SH-SY5Y (cell line): ENCODE data around the gene ST6GALNAC4.
A peak's percentile ranks its signal among the peaks of the same experiment; 100 is the strongest.

Experiments
- GATA2 ChIP-seq: IDR thresholded peaks from 2 replicates; pipeline ENCODE4 v1.6.1; 2011; ENCODE audit warnings: mild to moderate bottlenecking, low read depth, low read length
- GATA3 ChIP-seq: IDR thresholded peaks from 2 replicates; pipeline ENCODE4 v1.6.1; 2011; ENCODE audit warnings: low read depth, mild to moderate bottlenecking, low read length, moderate library complexity

Gene ST6GALNAC4

DNA sequence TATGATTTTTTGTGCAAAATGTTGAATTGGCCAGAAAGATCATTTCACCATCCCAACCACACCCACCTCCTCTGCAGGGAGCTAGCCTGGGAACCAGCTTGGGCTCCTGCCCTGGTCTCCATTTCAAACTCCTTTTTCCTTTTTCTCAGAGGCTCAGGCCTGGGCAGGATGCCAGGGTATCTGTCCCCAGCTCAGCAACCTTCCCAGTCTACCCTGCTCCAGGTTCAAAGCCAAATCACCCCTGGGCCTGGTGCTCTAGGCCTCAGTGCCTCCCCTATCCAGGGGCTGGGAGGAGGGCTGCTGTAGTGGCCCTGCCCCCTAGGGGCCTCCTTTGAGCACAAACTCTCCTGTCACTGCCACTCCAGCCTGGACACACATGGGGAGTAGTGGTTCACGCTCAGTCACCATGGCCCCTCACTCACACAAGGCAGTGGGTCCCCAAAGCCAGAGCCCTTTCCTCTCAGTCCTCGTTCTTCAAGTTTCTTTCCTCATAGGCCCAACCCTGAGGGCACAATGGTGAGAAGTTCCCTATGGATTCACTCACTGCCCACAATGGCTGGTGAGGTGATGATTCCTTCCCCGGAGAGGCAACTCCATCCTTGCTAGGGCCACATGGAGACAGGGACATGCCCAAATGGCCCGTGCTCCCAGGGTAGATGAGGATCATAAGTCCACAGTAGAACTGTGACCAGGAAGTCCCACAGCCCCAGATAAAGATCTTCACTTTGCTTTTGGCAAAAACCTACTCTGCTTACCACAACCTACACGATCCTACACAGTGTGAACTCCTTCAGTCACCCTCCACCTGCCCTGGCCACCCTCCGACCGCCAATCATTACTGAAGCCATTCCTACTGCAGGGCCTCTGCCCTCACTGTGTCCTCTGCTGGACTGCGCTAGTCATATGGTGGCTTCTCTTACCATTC is 1.6 kb upstream of the ST6GALNAC4 start:
- TF ChIP-seq GATA2 (peak; percentile 37; the same call in 1 of the 2 replicates), GATA3 (no peak)

DNA sequence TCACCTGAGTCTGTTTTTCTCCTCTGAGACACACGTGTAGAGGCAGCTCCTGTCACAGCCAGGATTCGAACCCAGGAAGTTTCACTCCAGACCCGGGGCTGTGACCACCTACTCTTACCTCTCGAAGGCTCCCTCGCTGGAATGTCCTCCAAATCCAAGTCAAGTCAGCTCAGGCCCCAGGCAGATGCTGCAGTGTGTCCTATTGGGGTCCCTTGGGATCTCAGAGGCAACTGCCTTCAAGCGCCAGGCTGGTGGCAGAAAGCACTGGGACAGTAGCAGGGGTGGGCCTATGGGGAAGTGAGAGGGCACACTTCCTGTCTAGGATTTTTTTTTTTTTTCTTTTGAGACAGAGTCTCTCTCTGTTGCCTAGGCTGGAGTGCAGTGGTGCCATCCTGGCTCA is 762 bp upstream of the ST6GALNAC4 start:
- TF ChIP-seq GATA3 (no peak), GATA2 (no peak)

DNA sequence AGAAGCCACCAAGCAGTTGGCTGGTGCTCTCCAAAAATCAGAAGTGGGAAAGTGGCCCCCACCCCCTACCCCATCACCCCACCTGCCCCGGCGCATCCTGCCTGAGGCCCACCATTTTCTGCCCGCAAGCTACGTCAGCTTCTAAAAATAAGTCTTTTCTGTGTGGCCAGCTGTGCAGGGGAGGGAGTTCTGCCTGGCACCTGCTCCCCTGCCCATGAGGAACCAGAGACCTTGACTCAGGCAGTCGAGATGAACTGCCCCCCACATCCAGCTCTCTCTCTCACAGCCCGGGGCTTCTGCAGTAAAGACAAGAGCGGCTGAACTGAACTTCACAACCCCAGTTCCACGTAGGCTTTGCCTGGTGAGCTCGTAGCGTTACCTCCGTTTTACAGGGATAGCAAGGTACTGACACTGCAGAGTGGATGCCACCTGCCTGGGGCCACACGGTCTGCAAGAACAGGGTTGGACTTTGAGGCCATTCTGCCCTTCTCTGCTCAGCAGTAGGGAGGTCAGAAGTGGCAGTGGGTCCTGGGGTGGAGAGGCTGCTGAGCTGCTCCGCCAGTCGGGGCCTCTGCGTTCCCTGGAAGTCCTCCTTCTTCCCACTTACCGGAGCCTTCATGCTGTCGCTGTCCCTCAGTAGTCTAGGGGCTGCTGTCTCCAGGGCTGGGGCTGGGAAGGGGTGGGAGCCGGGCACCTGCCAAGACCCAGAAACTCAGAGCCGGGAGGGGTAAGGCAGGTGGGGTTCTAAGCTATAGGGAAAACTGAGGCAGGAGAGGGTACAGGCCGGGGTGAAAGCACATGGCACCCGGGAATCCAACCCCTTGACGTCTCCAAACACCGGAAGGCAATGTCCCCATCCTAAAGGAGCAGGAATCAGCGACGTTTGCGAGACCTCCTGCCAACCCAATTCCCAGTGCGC is 781 bp downstream of the ST6GALNAC4 start:
- TF ChIP-seq GATA2 (no peak), GATA3 (no peak)

DNA sequence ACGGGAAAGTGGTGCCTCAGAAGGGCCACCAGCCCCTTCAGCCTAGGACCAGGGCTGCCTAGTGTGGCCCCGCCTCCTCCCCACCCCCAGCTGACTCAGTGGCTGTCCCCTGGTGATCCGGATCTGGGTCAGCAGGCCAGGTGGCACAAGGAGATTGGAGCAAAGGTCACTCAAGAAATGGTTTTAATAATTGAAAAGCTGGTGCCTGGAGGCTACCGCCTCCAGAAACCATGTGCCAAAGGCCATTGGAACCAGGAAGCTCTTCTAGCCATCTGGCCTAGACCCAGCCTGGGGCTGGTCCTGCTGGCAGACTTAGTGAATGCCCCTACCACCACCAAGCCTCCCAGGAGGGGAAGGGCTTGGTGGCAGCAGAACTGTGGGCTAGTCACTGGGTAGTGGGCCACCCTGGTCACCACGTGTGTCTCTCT is 1.5 kb downstream of the ST6GALNAC4 start:
- TF ChIP-seq GATA2 (no peak), GATA3 (no peak)

DNA sequence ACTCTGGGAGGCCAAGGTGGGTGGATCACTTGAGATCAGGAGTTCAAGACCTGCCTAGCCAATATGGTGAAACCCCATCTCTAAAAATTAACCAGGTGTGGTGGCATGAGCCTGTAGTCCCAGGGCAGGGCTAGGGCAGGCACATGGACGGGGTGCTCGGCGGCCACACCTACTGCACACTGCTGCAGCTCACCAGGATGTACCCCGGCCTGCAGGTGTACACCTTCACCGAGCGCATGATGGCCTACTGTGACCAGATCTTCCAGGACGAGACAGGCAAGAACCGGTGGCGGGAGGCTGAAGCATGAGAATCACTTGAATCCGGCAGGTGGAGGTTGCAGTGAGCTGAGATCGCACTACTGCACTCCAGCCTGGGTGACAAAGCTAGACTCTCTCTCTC is 3.2 kb downstream of the ST6GALNAC4 start:
- no peak for TF ChIP-seq GATA2
- TF ChIP-seq GATA3 = no peak

DNA sequence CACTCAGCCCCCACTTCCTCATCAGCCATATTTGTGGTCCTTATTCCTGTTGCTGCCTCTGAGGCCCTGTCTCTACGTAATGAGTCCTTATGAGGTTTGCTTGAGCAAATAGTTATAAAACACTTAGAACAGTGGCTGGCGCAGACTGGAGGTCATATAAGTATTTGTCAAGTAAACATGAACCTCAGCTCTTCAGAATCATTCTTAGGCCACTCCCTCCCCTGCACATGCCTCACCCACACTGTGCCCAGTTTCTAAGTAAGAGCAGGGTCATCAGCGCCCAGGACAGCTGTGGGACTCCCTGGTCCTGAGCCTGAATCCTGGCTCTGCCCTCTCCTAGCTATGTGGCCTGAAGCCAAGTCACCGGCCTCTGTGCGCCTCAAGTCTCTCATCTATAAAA is 4.0 kb downstream of the ST6GALNAC4 start:
- TF ChIP-seq GATA2 (no peak), GATA3 (no peak)

DNA sequence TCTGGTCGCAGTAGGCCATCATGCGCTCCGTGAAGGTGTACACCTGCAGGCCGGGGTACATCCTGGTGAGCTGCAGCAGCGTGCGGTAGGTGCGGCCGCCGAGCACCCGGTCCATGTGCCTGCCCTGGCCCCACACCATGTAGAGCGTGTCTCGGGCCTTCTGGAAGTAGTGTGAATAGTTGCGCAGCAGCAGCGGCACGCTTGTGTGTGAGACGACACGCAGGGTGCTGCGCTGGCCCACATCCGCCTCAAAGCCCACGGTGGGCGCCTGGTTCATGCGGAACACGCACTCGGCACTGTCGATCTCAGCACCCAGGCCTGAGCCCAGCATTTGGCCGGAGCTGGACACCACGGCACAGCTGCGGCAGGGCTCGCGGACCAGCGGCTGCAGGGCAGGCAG is 4.5 kb downstream of the ST6GALNAC4 start:
- no peak for TF ChIP-seq GATA2
- no peak for TF ChIP-seq GATA3

DNA sequence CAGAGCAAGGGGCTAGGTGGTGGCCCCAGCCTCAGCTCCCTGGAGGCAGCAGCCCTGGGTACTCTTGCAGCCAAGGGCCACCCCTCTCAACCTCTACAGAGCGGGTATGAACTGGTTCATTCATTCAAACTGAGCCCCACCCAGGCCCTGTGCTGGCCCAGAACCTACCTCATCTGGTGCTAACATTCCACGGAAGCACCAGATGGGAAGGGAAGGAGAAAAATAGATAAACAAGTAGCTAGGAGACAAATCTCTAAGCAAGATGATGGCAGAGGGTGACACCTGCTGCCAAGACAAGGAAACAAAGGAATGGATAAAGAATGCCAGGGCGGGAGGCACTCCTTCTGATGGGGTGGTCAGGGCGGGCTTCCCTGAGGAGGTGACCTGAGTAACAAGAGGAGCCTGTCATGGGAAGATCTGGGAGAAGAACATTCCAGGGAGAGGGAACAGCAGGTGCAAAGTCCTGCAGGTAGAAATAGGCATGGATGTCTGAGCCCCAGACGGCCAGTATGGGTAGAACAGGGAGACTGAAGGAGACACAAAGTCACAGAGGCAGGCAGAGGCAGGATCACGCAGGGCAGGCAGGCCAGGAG is 6.1 kb downstream of the ST6GALNAC4 start:
- TF ChIP-seq GATA3 = no peak
- TF ChIP-seq GATA2 = no peak

DNA sequence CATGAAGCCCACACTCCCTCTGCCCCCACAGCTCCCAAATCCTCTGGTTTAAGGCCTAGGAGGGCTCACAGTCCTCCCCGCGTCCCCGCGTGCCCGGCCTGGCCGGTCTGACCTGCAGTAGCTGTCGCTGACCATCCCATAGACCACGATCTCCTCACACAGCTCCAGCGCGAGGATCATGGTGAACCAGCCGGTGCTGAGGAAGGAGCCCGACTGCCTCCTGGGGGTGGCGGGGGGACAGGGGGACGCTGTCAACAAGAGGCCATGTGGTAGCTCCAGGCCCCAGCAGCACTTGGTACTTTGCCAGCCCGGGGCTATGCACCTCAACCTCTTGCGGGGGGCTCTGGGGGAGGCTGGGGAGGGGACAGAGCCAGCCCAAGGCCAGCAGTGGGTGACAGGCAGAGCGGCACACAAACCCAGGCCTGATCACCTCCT is 7.0 kb downstream of the ST6GALNAC4 start:
- TF ChIP-seq GATA3 (no peak), GATA2 (no peak)

DNA sequence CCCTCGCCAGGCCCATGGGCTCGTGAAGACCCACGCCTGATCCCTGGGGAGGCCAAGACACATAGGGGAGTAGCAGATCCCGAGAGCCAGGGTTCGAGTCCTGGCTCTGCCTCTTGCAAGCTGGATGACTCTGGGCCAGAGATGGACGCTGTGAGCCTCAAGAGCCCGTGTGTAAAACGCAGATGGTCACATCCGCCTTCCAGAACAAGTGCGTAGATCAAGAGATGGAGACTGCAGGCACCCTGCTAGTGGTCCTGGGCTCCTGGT is 8.2 kb downstream of the ST6GALNAC4 start:
- no peak for TF ChIP-seq GATA2
- no peak for TF ChIP-seq GATA3

DNA sequence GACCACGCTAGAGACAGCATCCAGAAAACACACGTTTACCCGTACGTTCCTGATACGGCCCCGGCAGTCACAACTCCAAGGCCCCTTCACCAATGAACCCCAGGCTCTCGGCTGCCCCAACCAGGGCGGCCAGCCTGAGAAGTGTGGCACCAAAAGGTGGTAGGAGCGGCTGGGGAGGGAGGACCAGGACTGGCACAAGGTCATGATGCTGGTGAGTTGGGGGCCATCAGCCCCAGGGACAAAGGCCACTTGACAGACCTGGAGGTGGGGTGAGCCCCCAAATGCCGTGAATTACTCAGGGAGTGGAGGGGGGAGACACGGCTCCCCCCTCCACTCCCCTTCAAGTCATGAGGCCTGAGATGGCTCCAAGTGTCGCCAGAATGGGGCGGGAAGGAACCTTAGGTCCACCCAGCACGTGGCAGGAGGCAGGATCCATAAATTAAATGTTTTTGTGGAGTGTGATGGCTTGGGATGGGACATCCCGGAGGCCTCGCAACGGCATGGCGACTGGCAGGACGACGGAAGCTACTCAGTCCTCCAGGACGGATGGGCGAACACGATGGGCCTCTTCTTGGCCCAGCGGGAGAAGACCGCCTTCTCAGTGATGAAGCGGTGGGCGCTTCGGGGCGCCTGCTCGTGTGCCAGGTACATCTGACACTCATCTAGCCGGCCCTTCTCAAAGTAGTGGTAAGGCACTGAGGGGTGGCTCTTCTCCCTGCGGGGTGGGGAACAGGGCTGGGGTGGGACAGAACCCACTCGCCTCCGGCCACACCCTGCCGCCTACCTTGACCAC is 8.8 kb downstream of the ST6GALNAC4 start:
- TF ChIP-seq GATA2 = no peak
- TF ChIP-seq GATA3 = no peak

DNA sequence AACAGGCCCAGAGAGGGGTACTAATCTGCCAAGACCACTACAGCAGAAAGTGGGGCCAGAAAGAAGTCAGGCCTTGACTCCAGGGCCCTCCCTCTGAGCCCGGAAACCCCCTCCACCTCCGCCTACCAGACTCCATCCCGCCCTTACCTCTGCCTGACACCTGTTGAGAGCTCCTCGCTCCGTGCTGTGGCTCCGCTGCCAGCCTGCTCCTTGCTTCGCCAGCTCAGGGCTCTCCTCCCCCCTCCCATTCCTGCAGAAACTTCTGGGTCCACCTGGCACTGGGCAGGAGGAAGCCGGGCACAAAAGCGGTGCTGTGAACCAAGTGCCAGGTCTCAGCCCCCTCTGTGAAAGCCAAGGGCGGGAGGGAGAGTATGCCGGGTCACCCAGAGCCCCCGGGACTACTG is 11.1 kb downstream of the ST6GALNAC4 start:
- TF ChIP-seq GATA3 (no peak), GATA2 (no peak)

DNA sequence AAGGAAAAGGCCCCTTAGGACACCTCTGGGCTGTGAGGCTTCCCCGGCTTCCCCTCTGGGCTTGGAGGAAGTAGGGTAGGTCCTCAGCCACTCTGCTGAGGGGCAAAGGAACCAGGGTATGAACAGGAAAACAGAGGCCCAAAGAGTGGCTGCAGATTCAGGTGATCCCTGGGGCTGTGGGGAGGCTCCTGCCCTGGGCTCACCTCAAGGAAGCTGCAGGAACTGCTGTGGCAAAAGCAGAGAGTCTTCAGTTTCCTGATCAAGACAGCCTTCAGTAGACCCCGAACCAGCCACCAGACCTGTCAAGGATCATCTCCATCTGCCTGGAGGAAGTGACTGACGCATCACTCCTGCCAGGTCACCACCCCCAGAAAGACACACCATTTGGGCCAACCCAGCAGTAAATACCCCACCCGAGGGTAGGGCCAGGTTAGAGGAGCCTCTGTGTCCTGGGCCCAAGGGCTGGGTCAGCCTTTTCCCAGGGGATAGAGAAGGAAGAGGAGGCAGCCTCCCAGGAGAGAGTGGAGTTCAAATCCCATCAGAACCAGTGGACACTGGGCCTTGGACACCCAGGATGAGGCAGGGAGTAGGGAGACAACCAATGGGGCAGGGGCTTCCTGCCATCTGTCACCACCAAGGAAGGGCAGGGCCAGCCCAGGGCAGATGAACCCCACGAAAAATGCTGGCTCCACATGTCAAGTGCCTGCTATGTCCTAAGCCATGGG is 11.7 kb downstream of the ST6GALNAC4 start:
- TF ChIP-seq GATA3 (no peak), GATA2 (no peak)
